ENCODE measurements around the gene GPRIN1. TPM values are rescaled to one million over a fixed set of nuclear protein-coding genes. Genes with fewer than 3 reads are reported as not detected.

The GPRIN1 gene
- total RNA-seq, 2 donors from 2014 or later: 0.14 to 6.6 TPM

DNA sequence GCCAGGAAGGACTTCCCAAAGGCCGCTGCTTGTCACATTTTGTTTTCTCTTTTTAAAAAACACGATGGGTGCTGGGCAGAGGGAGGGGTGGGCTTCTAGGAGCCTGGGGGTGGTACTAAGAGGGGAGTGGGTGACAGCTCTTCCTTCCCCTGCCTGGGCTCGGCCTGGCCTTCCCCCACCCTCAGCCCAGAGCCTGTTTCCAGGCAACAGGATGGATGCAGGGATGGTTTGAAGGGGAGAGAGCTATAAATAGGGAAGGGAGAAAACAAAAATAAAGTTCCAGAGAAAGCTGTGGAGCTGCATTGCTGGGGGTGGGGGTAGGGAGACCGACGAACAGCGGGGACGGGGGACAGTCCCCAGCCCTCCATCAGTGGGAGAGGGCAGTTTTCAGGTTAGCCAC lies 6.6 kb upstream of the GPRIN1 start:
- no peak for TF ChIP-seq POLR2AphosphoS5 (IDR thresholded peaks at IDR 0.05)
- TF ChIP-seq POLR2A (IDR thresholded peaks at IDR 0.05): no peak
- TF ChIP-seq, protein P1, sequence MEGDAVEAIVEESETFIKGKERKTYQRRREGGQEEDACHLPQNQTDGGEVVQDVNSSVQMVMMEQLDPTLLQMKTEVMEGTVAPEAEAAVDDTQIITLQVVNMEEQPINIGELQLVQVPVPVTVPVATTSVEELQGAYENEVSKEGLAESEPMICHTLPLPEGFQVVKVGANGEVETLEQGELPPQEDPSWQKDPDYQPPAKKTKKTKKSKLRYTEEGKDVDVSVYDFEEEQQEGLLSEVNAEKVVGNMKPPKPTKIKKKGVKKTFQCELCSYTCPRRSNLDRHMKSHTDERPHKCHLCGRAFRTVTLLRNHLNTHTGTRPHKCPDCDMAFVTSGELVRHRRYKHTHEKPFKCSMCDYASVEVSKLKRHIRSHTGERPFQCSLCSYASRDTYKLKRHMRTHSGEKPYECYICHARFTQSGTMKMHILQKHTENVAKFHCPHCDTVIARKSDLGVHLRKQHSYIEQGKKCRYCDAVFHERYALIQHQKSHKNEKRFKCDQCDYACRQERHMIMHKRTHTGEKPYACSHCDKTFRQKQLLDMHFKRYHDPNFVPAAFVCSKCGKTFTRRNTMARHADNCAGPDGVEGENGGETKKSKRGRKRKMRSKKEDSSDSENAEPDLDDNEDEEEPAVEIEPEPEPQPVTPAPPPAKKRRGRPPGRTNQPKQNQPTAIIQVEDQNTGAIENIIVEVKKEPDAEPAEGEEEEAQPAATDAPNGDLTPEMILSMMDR (IDR thresholded peaks at IDR 0.05): no peak
- no peaks in the 10 kb centered on the region for H3K36me3 ChIP-seq
- H3K9me3 ChIP-seq: no peaks in the 10 kb centered on the region
- H3K27me3 ChIP-seq (replicated peaks; ENCODE audit: insufficient read depth): peaks cover 24% of the 10 kb centered on the region
- intact Hi-C loops (cut with DNase I): no loop called here
- DNase-seq (ENCODE audit: low spot score): no peak
- no peak overlapping the region for H3K4me3 ChIP-seq
- WGBS: 64% methylated on average over 7 of the region's 7 CpGs
- no peak overlapping the region for H3K27ac ChIP-seq
- H3K4me1 ChIP-seq (replicated peaks): no peaks in the 10 kb centered on the region

DNA sequence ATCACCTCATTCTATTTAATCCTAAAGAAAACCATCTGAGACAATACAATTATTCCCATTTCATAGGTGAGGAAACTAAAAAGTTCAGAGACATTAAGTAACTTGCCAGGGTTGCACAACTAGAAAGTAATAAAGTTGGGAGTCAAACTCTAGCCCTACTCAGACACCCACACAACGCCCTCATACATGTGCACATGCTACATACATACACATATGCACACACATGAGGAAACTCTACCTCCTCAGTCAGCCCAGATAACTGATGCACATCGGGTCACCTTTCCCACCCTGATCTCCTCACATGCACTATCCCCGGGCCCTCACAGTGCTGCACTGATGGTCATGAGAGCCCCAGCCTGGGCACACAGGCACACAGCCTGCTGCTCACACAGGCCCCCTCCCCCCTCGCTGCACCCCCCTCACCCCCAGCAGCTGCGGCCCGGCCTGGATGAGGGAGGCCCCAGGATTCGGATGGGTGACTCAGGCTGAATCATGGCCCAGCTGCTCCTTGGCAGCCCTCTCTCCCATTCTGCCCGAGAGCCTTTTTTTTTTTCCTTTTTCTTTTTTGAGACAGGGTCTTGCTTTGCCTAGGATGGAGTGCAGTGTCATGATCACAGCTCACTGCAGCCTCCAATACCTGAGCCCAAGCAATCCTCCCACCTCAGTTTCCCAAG lies 5.0 kb upstream of the GPRIN1 start:
- no peak overlapping the region for H3K4me3 ChIP-seq
- no peaks in the 10 kb centered on the region for H3K9me3 ChIP-seq
- WGBS: 51% methylated on average over 8 of the region's 8 CpGs
- no peaks in the 10 kb centered on the region for H3K4me1 ChIP-seq (replicated peaks)
- no peak overlapping the region for H3K27ac ChIP-seq
- peaks cover 11% of the 10 kb centered on the region for H3K27me3 ChIP-seq (replicated peaks; ENCODE audit: insufficient read depth)
- no peak for DNase-seq (ENCODE audit: low spot score)
- no peaks in the 10 kb centered on the region for H3K36me3 ChIP-seq
- intact Hi-C loops (cut with DNase I): no loop called here
- TF ChIP-seq POLR2AphosphoS5 (IDR thresholded peaks at IDR 0.05): no peak
- TF ChIP-seq, protein P1 (IDR thresholded peaks at IDR 0.05): no peak

DNA sequence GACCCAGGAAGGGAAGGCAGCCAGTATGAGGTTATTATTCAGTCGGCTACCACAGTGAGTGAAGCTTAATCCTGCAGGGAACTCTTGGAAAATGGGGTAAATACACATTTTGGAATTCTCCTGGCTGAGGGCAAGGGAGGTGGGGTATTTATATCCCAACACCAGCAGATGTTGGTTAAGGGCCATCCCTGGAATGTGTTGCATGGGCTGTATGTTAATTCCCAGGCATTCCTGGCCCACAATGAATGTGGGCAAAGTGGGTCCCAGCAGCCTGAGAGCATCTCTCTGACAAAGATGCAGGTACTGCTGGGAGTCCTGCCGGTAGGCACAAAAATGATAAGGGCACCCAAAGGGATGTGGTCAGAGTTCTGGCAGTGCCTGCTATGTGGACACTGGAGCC lies 2.9 kb upstream of the GPRIN1 start:
- TF ChIP-seq POLR2A (IDR thresholded peaks at IDR 0.05) (no peak), POLR2AphosphoS5 (IDR thresholded peaks at IDR 0.05) (no peak)
- TF ChIP-seq, protein P1 (IDR thresholded peaks at IDR 0.05): no peak
- no peaks in the 10 kb centered on the region for H3K4me1 ChIP-seq (replicated peaks)
- H3K27ac ChIP-seq: no peak overlapping the region
- H3K36me3 ChIP-seq: no peaks in the 10 kb centered on the region
- H3K27me3 ChIP-seq (replicated peaks; ENCODE audit: insufficient read depth): no peaks in the 10 kb centered on the region
- intact Hi-C loops (cut with DNase I): no loop called here
- no peaks in the 10 kb centered on the region for H3K9me3 ChIP-seq
- WGBS: 43% methylated on average over 2 of the region's 2 CpGs
- no peak for DNase-seq (ENCODE audit: low spot score)
- no peak overlapping the region for H3K4me3 ChIP-seq

DNA sequence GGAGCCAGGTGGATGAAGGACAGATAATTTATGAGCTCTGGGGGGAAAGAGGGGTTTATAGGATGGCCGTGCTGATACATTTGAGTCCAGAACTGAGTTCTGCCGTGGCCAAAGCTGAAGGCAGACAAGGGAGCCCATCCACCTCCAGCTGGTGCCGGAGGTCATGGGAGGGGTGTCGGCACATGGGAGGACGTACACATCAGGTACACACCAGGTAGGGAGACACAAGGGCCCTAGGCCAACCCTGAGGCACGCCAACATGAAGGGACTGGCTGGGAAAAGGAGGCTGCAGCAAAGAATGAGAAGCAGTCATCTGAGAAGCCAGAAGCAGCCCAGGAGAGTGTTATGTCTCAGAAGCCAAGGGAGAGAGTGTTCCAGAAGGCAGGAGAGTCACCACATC lies 2.1 kb upstream of the GPRIN1 start:
- no peak overlapping the region for H3K27ac ChIP-seq
- 86% methylated on average over 6 of the region's 6 CpGs for WGBS
- no peaks in the 10 kb centered on the region for H3K36me3 ChIP-seq
- no peaks in the 10 kb centered on the region for H3K27me3 ChIP-seq (replicated peaks; ENCODE audit: insufficient read depth)
- TF ChIP-seq, protein P1 (IDR thresholded peaks at IDR 0.05): no peak
- no peak for TF ChIP-seq POLR2A (IDR thresholded peaks at IDR 0.05)
- TF ChIP-seq POLR2AphosphoS5 (IDR thresholded peaks at IDR 0.05): no peak
- H3K4me1 ChIP-seq (replicated peaks): no peaks in the 10 kb centered on the region
- no peak overlapping the region for H3K4me3 ChIP-seq
- no peak for DNase-seq (ENCODE audit: low spot score)
- no peaks in the 10 kb centered on the region for H3K9me3 ChIP-seq
- intact Hi-C loops (cut with DNase I): no loop called here

DNA sequence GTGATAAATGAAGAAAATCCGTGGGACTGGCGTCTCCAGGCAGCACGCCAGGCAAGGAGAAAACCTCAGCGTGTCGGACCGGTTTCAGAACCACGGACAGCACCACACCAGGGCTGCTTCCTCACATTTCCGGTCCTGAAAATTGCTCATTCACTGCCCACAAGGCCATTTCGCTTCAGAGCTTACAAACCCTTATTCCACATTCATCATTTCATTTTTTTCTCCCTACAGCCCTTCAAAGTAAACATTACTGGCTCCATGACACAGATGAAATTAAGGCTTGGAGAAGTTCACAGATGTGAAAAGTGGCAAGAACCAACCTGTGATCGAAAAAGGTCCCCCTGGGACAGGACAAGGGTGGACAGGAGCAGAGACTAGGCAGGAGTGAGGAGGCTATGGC lies 1.5 kb upstream of the GPRIN1 start:
- intact Hi-C loops (cut with DNase I): no loop called here
- Histone ChIP-seq H3K27me3 (replicated peaks; ENCODE audit: insufficient read depth) (no peaks in the 10 kb centered on the region), H3K27ac (no peak overlapping the region), H3K9me3 (no peaks in the 10 kb centered on the region), H3K36me3 (no peaks in the 10 kb centered on the region), H3K4me1 (replicated peaks) (no peaks in the 10 kb centered on the region), H3K4me3 (no peak overlapping the region)
- TF ChIP-seq POLR2A (IDR thresholded peaks at IDR 0.05) (no peak), POLR2AphosphoS5 (IDR thresholded peaks at IDR 0.05) (peak; percentile 40)
- TF ChIP-seq, protein P1 (IDR thresholded peaks at IDR 0.05): no peak
- 9% methylated on average over 10 of the region's 10 CpGs for WGBS
- peak; percentile 54 for DNase-seq (ENCODE audit: low spot score)
